ENCODE results near the gene CCNJ. TPM values are rescaled to one million over a fixed set of nuclear protein-coding genes. Genes with fewer than 3 reads are reported as not detected.

CCNJ gene
- total and polyA plus RNA-seq, 2 of the 13 experiments (the other 11 are each of a cell fraction or from before 2014, with no cell fraction given): 14.1 to 21.5 TPM

GRCh38 chr10:96092999-96093767 lies 49.8 kb downstream of the CCNJ start (continued):
- TF ChIP-seq BRF2 (CRISPR knock-in tag; IDR thresholded peaks at IDR 0.05) (no peak), CENPBD1 (CRISPR knock-in tag; IDR thresholded peaks at IDR 0.05; ENCODE audit: borderline replicate concordance, low read depth) (no peak), ZNF552 (CRISPR knock-in tag; IDR thresholded peaks at IDR 0.05; ENCODE audit: borderline replicate concordance) (no peak), CERS6 (CRISPR knock-in tag; IDR thresholded peaks at IDR 0.05) (no peak), AFF4 (CRISPR knock-in tag; IDR thresholded peaks at IDR 0.05) (no peak), ZNF577 (CRISPR knock-in tag; IDR thresholded peaks at IDR 0.05; ENCODE audit: borderline replicate concordance, low read depth) (no peak), ZNF570 (CRISPR knock-in tag; IDR thresholded peaks at IDR 0.05; ENCODE audit: borderline replicate concordance) (no peak), ZNF530 (CRISPR knock-in tag; IDR thresholded peaks at IDR 0.05; ENCODE audit: low read depth) (no peak), ZNF251 (CRISPR knock-in tag; IDR thresholded peaks at IDR 0.05) (no peak), EZH2 (conservative IDR thresholded peaks at IDR 0.05; ENCODE audit: low read depth, low read length) (no peak), ERF (CRISPR knock-in tag; IDR thresholded peaks at IDR 0.05) (no peak), CBX2 (IDR thresholded peaks at IDR 0.05; ENCODE audit: low read depth, low read length) (no peak), CBX2 (CRISPR knock-in tag; IDR thresholded peaks at IDR 0.05; ENCODE audit: low read depth) (no peak), HNRNPH1 (optimal IDR thresholded peaks at IDR 0.05; ENCODE audit: low read depth, low read length) (no peak), TFDP2 (CRISPR knock-in tag; IDR thresholded peaks at IDR 0.05) (0 out of 2 replicates have a peak, but pooled peaks have one; percentile 6), EHMT2 (IDR thresholded peaks at IDR 0.05; ENCODE audit: borderline replicate concordance, low read depth, low read length) (peak; percentile 63; the same call in 1 of the 2 replicates), ATF5 (CRISPR knock-in tag; IDR thresholded peaks at IDR 0.05; ENCODE audit: low read depth) (no peak)

Data from HepG2 (cell line).